HepG2 (cell line): ENCODE measurements around the gene MIEF2. TPM values are rescaled to one million over a fixed set of nuclear protein-coding genes. Genes with fewer than 3 reads are reported as not detected.

Experiments used
- ATAC-seq: fragments of 200-7000 bp; cut with Tn5 transposase; 3 replicates; pipeline ENCODE4 v1.9.1; 2020; ENCODE audit warnings: mild to moderate bottlenecking, moderate library complexity
- BruUV-seq: library from RNA; stranded (reverse); fragments of 400-500 nt; replicated peaks from 2 replicates; lab custom pipeline; 2021; lab: Mats Ljungman, UMichigan
- CTCF ChIA-PET: fragments of 300-600 bp; formaldehyde crosslinking; extraction: SDS; loops from one replicate; lab custom pipeline; 2021; ENCODE audit warnings: low total read pairs, inconsistent platforms, low intra/inter-chr PET ratio; lab: Yijun Ruan, JAX
- POLR2A ChIA-PET: fragments of 350-600 bp; sonication (Branson Sonifier 250); formaldehyde crosslinking; loops from one replicate; lab custom pipeline; 2020; ENCODE audit warnings: antibody characterized with exemption, inconsistent platforms; lab: Yijun Ruan, JAX
- DNase-seq: peaks from one replicate; pipeline ENCODE4 v3.0.0-alpha.2; 2015; ENCODE audit warnings: low spot score
- FAIRE-seq: peaks from 3 replicates; lab custom pipeline; 2011; peaks lifted over from hg19 to GRCh38; lab: Jason Lieb, UNC
- H2AFZ ChIP-seq: one replicate; pipeline ENCODE4 v1.6.1; 2011; ENCODE audit warnings: low read length, inconsistent platforms
- H3K27ac ChIP-seq: fragments of 300-600 bp; 3 replicates; pipeline ENCODE4 v1.8.0; 2011; ENCODE audit warnings: mixed run types, mild to moderate bottlenecking, mixed read lengths, low read length, inconsistent platforms; ENCODE audit not compliant: insufficient read depth; ENCODE audit errors: extremely low read length
- H3K27me3 ChIP-seq, 2 experiments: fragments of 200-600 bp in 1 of 2; 2 replicates in 1 of 2; 3 replicates in 1 of 2; pipeline versions ENCODE4 v1.6.0 to v1.8.0; 2011; ENCODE audit warnings: low read length in 2 of 2, mild to moderate bottlenecking in 2 of 2, moderate library complexity in 2 of 2, inconsistent platforms in 1 of 2; ENCODE audit not compliant: insufficient read depth in 2 of 2, control insufficient read depth in 1 of 2
- H3K36me3 ChIP-seq, 2 experiments: fragments of 200-600 bp in 1 of 2; replicated peaks in 1 of 2; 2 replicates in 1 of 2; 3 replicates in 1 of 2; pipeline versions ENCODE4 v1.5.1 to v1.8.0; 2011; ENCODE audit warnings: low read length in 2 of 2, inconsistent platforms in 1 of 2; ENCODE audit not compliant: insufficient read depth in 2 of 2, control insufficient read depth in 1 of 2
- H3K4me1 ChIP-seq: 2 replicates; pipeline ENCODE4 v1.5.1; 2012; ENCODE audit warnings: low read length, inconsistent platforms; ENCODE audit not compliant: insufficient read depth
- H3K4me2 ChIP-seq: 2 replicates; pipeline ENCODE4 v1.6.0; 2011; ENCODE audit warnings: low read depth, low read length, inconsistent platforms
- H3K4me3 ChIP-seq, 3 experiments: fragments of 200-600 bp in 1 of 3; sonication (generic), shearing (Covaris generic) in 1 of 3; replicated peaks in 1 of 3; 2 replicates each; pipeline ENCODE4 v1.5.1; 2011 to 2016; ENCODE audit warnings: low read length in 3 of 3, inconsistent platforms in 2 of 3, low read depth in 2 of 3, mild to moderate bottlenecking in 2 of 3, control low read depth in 1 of 3, mixed read lengths in 1 of 3; ENCODE audit not compliant: insufficient read depth in 1 of 3
- H3K79me2 ChIP-seq: one replicate; pipeline ENCODE4 v1.6.1; 2011; ENCODE audit warnings: low read length, inconsistent platforms; ENCODE audit not compliant: insufficient read depth
- H3K9ac ChIP-seq: 2 replicates; pipeline ENCODE4 v1.6.0; 2011; ENCODE audit warnings: mild to moderate bottlenecking, low read depth, low read length, inconsistent platforms; ENCODE audit not compliant: insufficient read depth
- H3K9me3 ChIP-seq: 2 replicates; pipeline ENCODE4 v1.5.1; 2012; ENCODE audit warnings: mild to moderate bottlenecking, low read length
- H4K20me1 ChIP-seq: 2 replicates; pipeline ENCODE4 v1.6.0; 2011; ENCODE audit warnings: inconsistent platforms, mild to moderate bottlenecking, low read length, moderate library complexity; ENCODE audit not compliant: insufficient read depth
- EED ChIP-seq: sonication (generic); formaldehyde crosslinking; IDR thresholded peaks from 2 replicates; pipeline ENCODE4 v1.5.0; 2020; ENCODE audit warnings: mild to moderate bottlenecking, missing genetic modification reagents
- FOXK2 ChIP-seq: fragments of 450-650 bp; IDR thresholded peaks from 2 replicates; pipeline ENCODE4 v1.6.1; 2016
- KAT8 ChIP-seq: IDR thresholded peaks from 2 replicates; pipeline ENCODE4 v1.6.1; 2016; ENCODE audit warnings: missing genetic modification reagents, missing compliant biosample characterization
- RERE ChIP-seq: IDR thresholded peaks from 2 replicates; pipeline ENCODE4 v1.6.1; 2016; ENCODE audit warnings: low read depth, missing genetic modification reagents, missing compliant biosample characterization
- SAP130 ChIP-seq: IDR thresholded peaks from 2 replicates; pipeline ENCODE4 v1.6.1; 2016; ENCODE audit warnings: low read depth
- ZNF512 ChIP-seq: sonication (generic); formaldehyde crosslinking; IDR thresholded peaks from 2 replicates; pipeline ENCODE4 v1.4.0; 2020; ENCODE audit warnings: mild to moderate bottlenecking, missing genetic modification reagents
- WGBS: methylation state at CpG from one replicate; pipeline ENCODE4 v1.1.6; 2017; ENCODE audit warnings: low lambda C conversion rate; 5-methylcytosine and 5-hydroxymethylcytosine counted together
- in situ Hi-C: cut with HindIII; loops from 2 replicates; pipeline ENCODE4 v1.10.0; 2017; ENCODE audit warnings: low pct_unique_long_range_greater_than_20kb; ENCODE audit not compliant: extremely low pct_ligation_motif_present
- intact Hi-C: fragments of 100-400 bp; cut with micrococcal nuclease; formaldehyde crosslinking; loops from one replicate; pipeline ENCODE4 v1.10.0; 2022; ENCODE audit not compliant: unreplicated experiment
- polyA plus RNA-seq, 8 experiments: library from polyadenylated mRNA; depleted of rRNA in 3 of 8; stranded (reverse) in 7 of 8; unstranded in 1 of 8; fragments of >200 nt; fragmentation: Illumina TruSeq in 4 of 8; extraction: Trizol in 4 of 8; gene quantifications; 2 replicates each; pipeline versions ENCODE4 v1.2.1 to v1.2.3, GENCODE V29; 2011 to 2016; ENCODE audit warnings: low read depth in 4 of 8, missing spikeins in 1 of 8, mixed read lengths in 1 of 8; ENCODE audit not compliant: insufficient read depth in 1 of 8
- total RNA-seq, 5 experiments: library from RNA; depleted of rRNA; stranded (reverse); fragments of >200 nt; fragmentation: Illumina TruSeq; extraction: Trizol; gene quantifications; 2 replicates each; pipeline ENCODE4 v1.2.3, GENCODE V29; 2016; ENCODE audit warnings: low read depth in 1 of 5

Gene MIEF2
- total and polyA plus RNA-seq, 2 of the 13 experiments (the other 11 are each of a cell fraction or from before 2014, with no cell fraction given), result 6.0 to 8.0 TPM

- TF ChIP-seq RERE (CRISPR knock-in tag), result no peak
Observed at GRCh38 chr17:18224053-18224386, 36.4 kb upstream of the MIEF2 start (continued).

- peak; percentile 46 for DNase-seq
- CTCF ChIA-PET, result no interaction called here
- Histone ChIP-seq H3K4me1 (peaks cover 52% of the 10 kb centered on the region), H4K20me1 (peaks cover 4% of the 10 kb centered on the region; the same call in 1 of the 2 replicates), H3K79me2 (peaks cover 19% of the 10 kb centered on the region), H3K27ac (peak overlapping the region; percentile 60), H2AFZ (peak overlapping the region; percentile 52), H3K9me3 (no peaks in the 10 kb centered on the region), H3K9ac (peak overlapping the region; percentile 59), H3K4me2 (peak overlapping the region; percentile 100), H3K27me3 (no peaks in the 10 kb centered on the region; a peak in 1 of 5 replicates), H3K4me3 (peak overlapping the region; percentile 70 to 93 (median 86)), H3K36me3 (no peaks in the 10 kb centered on the region)
- intact Hi-C loops (no loop called here), in situ Hi-C loops (loop anchor here (5.0 kb wide), 1 partner anchor 33 kb away; the partner anchor contains the start of gene FLII)
- POLR2A ChIA-PET, result interaction anchor here (0.6 to 3.2 kb wide), 12 partner anchors 8 to 138 kb away, joined by 3 to 29 read pairs (median 4); partner anchors contain the start of genes ALKBH5, MIEF2, SHMT1 and SMCR8
- under 1% methylated on average over 10 of the region's 23 CpGs for WGBS
- ATAC-seq, result peak; percentile 69
- no TSS peak for BruUV-seq
- FAIRE-seq, result peak; percentile 72
- TF ChIP-seq ZNF512 (no peak), KAT8 (peak; percentile 69; the same call in 1 of the 2 replicates), EED (0 out of 2 replicates have a peak, but pooled peaks have one; percentile 31), SAP130 (CRISPR knock-in tag) (peak; percentile 56), FOXK2 (no peak)
Observed at GRCh38 chr17:18224387-18225120, 35.9 kb upstream of the MIEF2 start.
